ENCODE measurements around the gene CNTN4.

The CNTN4 gene

GRCh38 chr3:2839876-2840275, 741.2 kb downstream of the CNTN4 start:
- no peak for DNase-seq (ENCODE audit: low read depth in 2 of 2)
- TF ChIP-seq CTCF (IDR thresholded peaks at IDR 0.05; ENCODE audit: low read depth, low read length), result no peak
- no peak overlapping the region for H3K4me3 ChIP-seq (replicated peaks in 1 of 2; ENCODE audit: low read depth in 2 of 2, low read length in 2 of 2)

GRCh38 chr3:2847062-2847841, 748.6 kb downstream of the CNTN4 start:
- H3K4me3 ChIP-seq (replicated peaks in 1 of 2; ENCODE audit: low read depth in 2 of 2, low read length in 2 of 2), result no peak overlapping the region
- TF ChIP-seq CTCF (IDR thresholded peaks at IDR 0.05; ENCODE audit: low read depth, low read length), result no peak
- no peak for DNase-seq (ENCODE audit: low read depth in 2 of 2)

- DNase-seq (ENCODE audit: low read depth in 2 of 2), result no peak
- TF ChIP-seq CTCF (IDR thresholded peaks at IDR 0.05; ENCODE audit: low read depth, low read length), result no peak
- H3K4me3 ChIP-seq (replicated peaks in 1 of 2; ENCODE audit: low read depth in 2 of 2, low read length in 2 of 2), result no peak overlapping the region
These were observed 750.4 kb downstream of the CNTN4 start for GRCh38 chr3:2849092-2849491.

GRCh38 chr3:2850701-2851100, 752.0 kb downstream of the CNTN4 start:
- no peak for TF ChIP-seq CTCF (IDR thresholded peaks at IDR 0.05; ENCODE audit: low read depth, low read length)
- no peak for DNase-seq (ENCODE audit: low read depth in 2 of 2)
- H3K4me3 ChIP-seq (replicated peaks in 1 of 2; ENCODE audit: low read depth in 2 of 2, low read length in 2 of 2), result no peak overlapping the region

GRCh38 chr3:2851361-2851760, 752.7 kb downstream of the CNTN4 start:
- no peak overlapping the region for H3K4me3 ChIP-seq (replicated peaks in 1 of 2; ENCODE audit: low read depth in 2 of 2, low read length in 2 of 2)
- DNase-seq (ENCODE audit: low read depth in 2 of 2), result no peak
- no peak for TF ChIP-seq CTCF (IDR thresholded peaks at IDR 0.05; ENCODE audit: low read depth, low read length)

GRCh38 chr3:2851835-2852234, 753.2 kb downstream of the CNTN4 start:
- no peak for TF ChIP-seq CTCF (IDR thresholded peaks at IDR 0.05; ENCODE audit: low read depth, low read length)
- DNase-seq (ENCODE audit: low read depth in 2 of 2), result no peak
- H3K4me3 ChIP-seq (replicated peaks in 1 of 2; ENCODE audit: low read depth in 2 of 2, low read length in 2 of 2), result no peak overlapping the region

- no peak for TF ChIP-seq CTCF (IDR thresholded peaks at IDR 0.05; ENCODE audit: low read depth, low read length)
- H3K4me3 ChIP-seq (replicated peaks in 1 of 2; ENCODE audit: low read depth in 2 of 2, low read length in 2 of 2), result no peak overlapping the region
- DNase-seq (ENCODE audit: low read depth in 2 of 2), result no peak
These were observed 755.0 kb downstream of the CNTN4 start for GRCh38 chr3:2853651-2854050.

Data from cardiac fibroblast (primary cell).